CD4-positive, alpha-beta T cell (primary cell): ENCODE data around the gene DNMT3L. TPM values are rescaled to one million over a fixed set of nuclear protein-coding genes. Genes with fewer than 3 reads are reported as not detected.
"Not testable (repeated sequence)": the region's sequence is repeated elsewhere in the genome, so short reads cannot be mapped to it uniquely, and the experiment has no call there.

Experiments
- ATAC-seq: fragments of 200-7000 bp; cut with Tn5 transposase; one replicate; pipeline ENCODE4 v1.10.0; 2022; ENCODE audit warnings: mild to moderate bottlenecking; ENCODE audit not compliant: poor library complexity
- CTCF ChIA-PET: fragments of 350-600 bp; sonication (Branson Sonifier 250); formaldehyde crosslinking; loops from one replicate; lab custom pipeline; 2021; ENCODE audit warnings: antibody characterized with exemption, inconsistent platforms; lab: Charles Lee
- POLR2A ChIA-PET: fragments of 350-600 bp; sonication (Branson Sonifier 250); formaldehyde crosslinking; loops from one replicate; lab custom pipeline; 2021; ENCODE audit warnings: antibody characterized with exemption, inconsistent platforms; lab: Charles Lee
- DNase-seq, 14 experiments: peaks; one replicate each; pipeline ENCODE4 v3.0.0-alpha.2; 2013 to 2020; ENCODE audit warnings: mixed read lengths in 2 of 14
- H3K27ac ChIP-seq, 2 donors: one replicate each; pipeline versions ENCODE4 v1.5.1 to v1.7.0; 2013; ENCODE audit warnings: low read length in 2 of 2, low read depth in 1 of 2, mild to moderate bottlenecking in 1 of 2
- H3K27me3 ChIP-seq, 2 experiments: 1 replicate in 1 of 2; 2 replicates in 1 of 2; pipeline versions ENCODE4 v1.6.1 to v1.7.0; 2013; ENCODE audit warnings: low read length in 2 of 2, control low read depth in 1 of 2, mild to moderate bottlenecking in 1 of 2, moderate library complexity in 1 of 2; ENCODE audit not compliant: insufficient read depth in 2 of 2, control insufficient read depth in 1 of 2
- H3K36me3 ChIP-seq: one replicate; pipeline ENCODE4 v1.6.1; 2013; ENCODE audit warnings: low read length, control low read depth; ENCODE audit not compliant: insufficient read depth
- H3K4me1 ChIP-seq: one replicate; pipeline ENCODE4 v1.6.1; 2013; ENCODE audit warnings: low read length, control low read depth; ENCODE audit not compliant: insufficient read depth
- H3K4me3 ChIP-seq: one replicate; pipeline ENCODE4 v1.5.1; 2013; ENCODE audit warnings: mild to moderate bottlenecking, low read length, moderate library complexity
- H3K9me3 ChIP-seq, 2 experiments: 1 replicate in 1 of 2; 2 replicates in 1 of 2; pipeline versions ENCODE4 v1.6.1 to v1.7.0; 2013; ENCODE audit warnings: low read length in 2 of 2, mild to moderate bottlenecking in 2 of 2, control low read depth in 1 of 2, moderate library complexity in 1 of 2; ENCODE audit not compliant: control insufficient read depth in 1 of 2, insufficient read depth in 1 of 2
- H3K27ac Mint-ChIP-seq: one replicate; pipeline ENCODE4 v1.8.0; 2020; ENCODE audit warnings: mixed read lengths
- H3K27me3 Mint-ChIP-seq: one replicate; pipeline ENCODE4 v1.8.0; 2021; ENCODE audit warnings: mixed read lengths
- H3K36me3 Mint-ChIP-seq: one replicate; pipeline ENCODE4 v1.8.0; 2021; ENCODE audit warnings: low read depth, mixed read lengths
- H3K4me1 Mint-ChIP-seq: one replicate; pipeline ENCODE4 v1.8.0; 2021; ENCODE audit warnings: low read depth, mixed read lengths
- H3K4me3 Mint-ChIP-seq: one replicate; pipeline ENCODE4 v1.8.0; 2020; ENCODE audit warnings: mild to moderate bottlenecking, mixed read lengths
- H3K9me3 Mint-ChIP-seq: one replicate; pipeline ENCODE4 v1.8.0; 2020; ENCODE audit warnings: mixed read lengths
- intact Hi-C, 2 experiments: fragments of 100-400 bp; cut with DNase I in 1 of 2; cut with micrococcal nuclease in 1 of 2; formaldehyde crosslinking; loops; one replicate each; pipeline versions ENCODE4 v1.15.1 to v1.9.0; 2023 to 2025; cut with DNase I, micrococcal nuclease
- total RNA-seq, 174 experiments: library from RNA in 2 of 174; stranded (reverse) in 2 of 174; gene quantifications; one replicate each; pipeline ENCODE4 v1.2.3 and lab custom pipeline; 2021 to 2026

The DNMT3L gene
- total RNA-seq, 2 experiments from 2014 or later, result not detected

DNA sequence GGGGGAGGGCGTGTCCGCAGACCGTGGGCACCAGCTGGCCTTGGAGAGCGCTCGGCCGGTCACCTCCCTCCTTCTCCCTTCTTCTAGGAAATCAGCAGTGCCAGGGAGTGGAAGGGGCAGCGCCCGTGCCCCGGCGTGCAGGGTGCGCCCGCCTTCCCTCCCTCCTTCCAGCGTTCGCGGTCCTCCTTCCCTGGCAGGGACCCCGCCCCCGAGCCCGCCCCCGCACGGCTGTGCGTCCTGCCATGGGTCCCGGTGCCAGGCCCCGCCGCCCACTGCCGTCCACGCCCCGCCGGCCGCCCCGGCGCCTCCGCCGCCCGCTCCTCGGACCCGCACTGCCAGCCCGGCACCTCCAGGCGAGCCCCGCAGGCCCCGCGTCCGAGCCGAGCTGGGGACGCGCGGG, 21.3 kb downstream of the DNMT3L start:
- H3K36me3 ChIP-seq, H3K4me1 Mint-ChIP-seq, H3K27ac Mint-ChIP-seq, H3K27ac ChIP-seq, CTCF ChIA-PET, H3K9me3 Mint-ChIP-seq, intact Hi-C loops, H3K9me3 ChIP-seq, H3K4me1 ChIP-seq, H3K4me3 ChIP-seq, H3K27me3 ChIP-seq, DNase-seq, H3K36me3 Mint-ChIP-seq, H3K27me3 Mint-ChIP-seq, H3K4me3 Mint-ChIP-seq, ATAC-seq, POLR2A ChIA-PET: not testable (repeated sequence)

GRCh38 chr21:44229561-44229960, 32.1 kb downstream of the DNMT3L start:
- H3K4me1 Mint-ChIP-seq, H3K27ac ChIP-seq, H3K4me3 ChIP-seq, intact Hi-C loops, DNase-seq, H3K9me3 Mint-ChIP-seq, H3K9me3 ChIP-seq, CTCF ChIA-PET, POLR2A ChIA-PET, H3K27me3 Mint-ChIP-seq, H3K36me3 ChIP-seq, H3K27me3 ChIP-seq, H3K27ac Mint-ChIP-seq, H3K4me1 ChIP-seq, H3K36me3 Mint-ChIP-seq, H3K4me3 Mint-ChIP-seq, ATAC-seq: not testable (repeated sequence)

GRCh38 chr21:44228109-44228508, 33.6 kb downstream of the DNMT3L start:
- intact Hi-C loops, H3K9me3 Mint-ChIP-seq, H3K9me3 ChIP-seq, DNase-seq, H3K36me3 ChIP-seq, ATAC-seq, H3K4me1 Mint-ChIP-seq, H3K27ac Mint-ChIP-seq, H3K4me3 Mint-ChIP-seq, POLR2A ChIA-PET, H3K4me3 ChIP-seq, CTCF ChIA-PET, H3K27me3 ChIP-seq, H3K36me3 Mint-ChIP-seq, H3K4me1 ChIP-seq, H3K27ac ChIP-seq, H3K27me3 Mint-ChIP-seq: not testable (repeated sequence)

DNA sequence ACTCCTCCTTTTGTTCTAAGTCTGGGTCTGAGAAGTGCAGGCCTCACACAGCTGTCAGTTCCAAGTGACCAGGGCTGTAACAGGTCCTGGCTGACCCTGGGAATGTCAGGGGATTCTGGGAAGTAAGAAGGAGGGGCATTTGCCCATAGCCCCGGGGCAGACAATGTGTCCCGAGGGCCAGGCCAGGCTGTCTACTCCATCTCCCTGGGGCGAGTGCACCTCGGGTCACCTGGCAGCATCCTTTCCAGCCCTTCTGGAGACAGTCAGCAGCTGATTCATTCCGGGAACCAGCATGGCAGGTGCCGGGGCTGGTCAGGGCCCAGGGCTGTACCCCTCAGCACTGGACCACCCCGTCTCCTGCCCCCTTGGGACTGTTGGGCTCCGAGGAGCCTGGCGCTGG, 34.1 kb downstream of the DNMT3L start:
- H3K27ac Mint-ChIP-seq, intact Hi-C loops, H3K4me3 ChIP-seq, H3K9me3 ChIP-seq, H3K36me3 Mint-ChIP-seq, DNase-seq, CTCF ChIA-PET, H3K4me1 Mint-ChIP-seq, ATAC-seq, H3K27me3 Mint-ChIP-seq, H3K4me3 Mint-ChIP-seq, H3K36me3 ChIP-seq, H3K27me3 ChIP-seq, H3K4me1 ChIP-seq, H3K9me3 Mint-ChIP-seq, POLR2A ChIA-PET, H3K27ac ChIP-seq: not testable (repeated sequence)

DNA sequence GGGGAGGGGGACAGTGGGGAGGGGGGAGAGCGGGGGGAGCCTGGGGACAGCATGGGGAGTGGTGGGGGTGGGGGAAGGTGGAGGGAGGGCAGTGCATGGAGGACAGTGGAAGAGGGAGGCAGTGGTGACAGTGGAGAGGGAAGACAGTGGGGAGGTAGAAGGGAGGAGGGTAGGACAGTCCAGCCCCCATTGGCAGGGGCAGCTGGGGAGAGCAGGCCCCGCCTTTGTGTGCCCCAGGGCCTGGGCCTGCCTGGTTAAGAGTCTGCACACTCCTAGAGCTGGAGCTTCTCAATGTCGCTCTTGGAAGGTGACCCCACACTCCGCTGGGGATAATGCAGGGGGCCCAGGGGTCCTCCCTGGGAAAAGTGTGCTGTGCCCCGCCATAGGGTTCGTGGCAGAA, 36.1 kb downstream of the DNMT3L start:
- H3K27me3 Mint-ChIP-seq, intact Hi-C loops, H3K36me3 Mint-ChIP-seq, H3K27ac Mint-ChIP-seq, H3K9me3 ChIP-seq, H3K4me1 Mint-ChIP-seq, H3K9me3 Mint-ChIP-seq, DNase-seq, H3K36me3 ChIP-seq, H3K4me1 ChIP-seq, H3K4me3 ChIP-seq, H3K27ac ChIP-seq, CTCF ChIA-PET, POLR2A ChIA-PET, H3K4me3 Mint-ChIP-seq, H3K27me3 ChIP-seq, ATAC-seq: not testable (repeated sequence)

DNA sequence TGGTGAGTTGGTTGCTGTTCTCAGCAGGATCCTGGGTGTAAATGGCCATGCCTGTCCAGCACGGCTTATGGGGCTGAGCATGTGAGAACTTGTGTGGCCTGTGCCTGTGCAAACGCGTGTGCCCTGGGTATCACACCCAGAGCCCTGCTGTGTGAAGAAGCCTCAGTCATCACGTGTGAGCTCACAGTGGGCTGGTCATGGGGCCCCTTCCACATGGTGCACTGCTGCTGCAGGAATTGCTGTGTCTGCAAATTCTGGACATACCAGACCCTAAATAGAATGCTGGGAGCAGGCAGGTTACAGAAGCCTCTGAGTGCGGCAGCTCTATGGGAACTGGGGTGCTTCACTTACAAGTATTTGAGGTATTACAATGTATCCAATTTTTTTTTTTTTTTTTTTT, 38.4 kb downstream of the DNMT3L start:
- H3K4me1 Mint-ChIP-seq, H3K4me3 Mint-ChIP-seq, H3K36me3 Mint-ChIP-seq, ATAC-seq, H3K27me3 Mint-ChIP-seq, H3K27me3 ChIP-seq, H3K9me3 ChIP-seq, CTCF ChIA-PET, H3K9me3 Mint-ChIP-seq, H3K36me3 ChIP-seq, DNase-seq, H3K27ac ChIP-seq, H3K27ac Mint-ChIP-seq, H3K4me3 ChIP-seq, H3K4me1 ChIP-seq, POLR2A ChIA-PET, intact Hi-C loops: not testable (repeated sequence)

GRCh38 chr21:44220674-44221073, 41.0 kb downstream of the DNMT3L start:
- POLR2A ChIA-PET, DNase-seq, H3K4me3 Mint-ChIP-seq, H3K27ac Mint-ChIP-seq, H3K36me3 ChIP-seq, H3K4me3 ChIP-seq, H3K9me3 ChIP-seq, intact Hi-C loops, H3K4me1 Mint-ChIP-seq, ATAC-seq, H3K27ac ChIP-seq, H3K27me3 ChIP-seq, H3K9me3 Mint-ChIP-seq, H3K27me3 Mint-ChIP-seq, H3K36me3 Mint-ChIP-seq, CTCF ChIA-PET, H3K4me1 ChIP-seq: not testable (repeated sequence)
